Measurements from ENCODE around the gene DHRSX.
A peak's percentile ranks its signal among the peaks of the same experiment; 100 is the strongest.
"Not testable (repeated sequence)": the region's sequence is repeated elsewhere in the genome, so short reads cannot be mapped to it uniquely, and the experiment has no call there.

Gene DHRSX

DNA sequence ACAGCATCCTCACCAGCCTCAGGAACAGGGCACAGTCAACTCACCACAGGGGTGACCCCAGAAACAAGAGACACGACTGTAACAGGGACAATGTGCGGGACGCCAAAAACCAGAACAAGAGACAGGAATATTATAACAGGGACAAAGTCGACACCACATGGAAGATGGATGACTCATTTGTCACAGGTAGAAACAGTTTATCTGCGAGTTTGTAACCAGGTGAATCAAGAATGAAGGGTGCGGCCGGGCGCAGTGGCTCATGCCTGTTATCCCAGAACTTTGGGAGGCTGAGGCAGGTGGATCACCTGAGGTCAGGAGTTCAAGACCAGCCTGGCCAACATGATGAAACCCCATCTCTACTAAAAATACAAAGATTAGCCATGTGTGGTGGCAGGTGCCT lies 44.7 kb downstream of the DHRSX start:
- DNase-seq (ENCODE audit: low read depth, low spot score) = not testable (repeated sequence)

GRCh38 chrX:2454620-2455019 lies 46.2 kb downstream of the DHRSX start:
- not testable (repeated sequence) for DNase-seq (ENCODE audit: low read depth, low spot score)

- no peak for DNase-seq (ENCODE audit: low read depth, low spot score)
These were observed 48.0 kb downstream of the DHRSX start for GRCh38 chrX:2452799-2453198.

DNA sequence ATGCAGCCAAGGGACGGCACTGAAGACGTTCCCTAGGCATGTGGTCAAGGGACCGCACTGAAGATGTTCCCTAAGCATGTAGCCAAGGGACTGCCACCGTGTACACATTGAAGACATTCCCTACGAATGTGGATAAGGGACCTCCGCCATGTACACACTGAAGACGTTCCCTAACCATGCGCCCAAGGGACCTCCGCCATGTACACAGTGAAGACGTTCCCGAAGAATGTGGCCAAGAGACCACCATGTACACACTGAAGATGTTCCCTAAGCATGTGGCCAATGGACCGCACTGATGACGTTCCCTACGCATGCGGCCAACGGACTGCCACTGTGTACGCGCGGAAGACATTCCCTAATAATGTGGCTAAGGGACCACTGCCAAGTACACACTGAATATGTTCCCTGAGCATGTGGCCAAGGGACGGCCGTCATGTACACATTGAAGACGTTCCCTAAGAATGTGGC lies 48.4 kb downstream of the DHRSX start:
- DNase-seq (ENCODE audit: low read depth, low spot score) = no peak

GRCh38 chrX:2451501-2452316 lies 49.1 kb downstream of the DHRSX start:
- DNase-seq (ENCODE audit: low read depth, low spot score) = peak; percentile 88

DNA sequence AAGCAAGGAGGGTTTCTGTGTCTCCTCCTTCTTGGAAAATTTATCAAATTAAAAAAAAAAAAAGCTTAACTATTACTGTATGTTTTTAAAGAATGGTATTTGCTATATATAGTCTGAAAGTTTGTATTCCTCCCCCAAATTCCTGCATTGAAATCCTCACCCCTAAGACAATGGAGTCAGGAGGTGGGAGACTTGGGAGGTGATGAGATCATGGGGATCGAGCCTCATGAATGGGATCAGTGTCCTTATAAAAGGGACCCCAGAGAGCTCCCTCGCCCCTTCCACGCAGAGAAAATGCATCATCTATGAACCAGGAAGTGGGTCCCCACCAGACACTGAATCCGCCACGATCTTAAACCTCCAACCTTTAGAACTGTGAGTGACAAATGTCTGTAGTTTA lies 50.1 kb downstream of the DHRSX start:
- no peak for DNase-seq (ENCODE audit: low read depth, low spot score)

DNA sequence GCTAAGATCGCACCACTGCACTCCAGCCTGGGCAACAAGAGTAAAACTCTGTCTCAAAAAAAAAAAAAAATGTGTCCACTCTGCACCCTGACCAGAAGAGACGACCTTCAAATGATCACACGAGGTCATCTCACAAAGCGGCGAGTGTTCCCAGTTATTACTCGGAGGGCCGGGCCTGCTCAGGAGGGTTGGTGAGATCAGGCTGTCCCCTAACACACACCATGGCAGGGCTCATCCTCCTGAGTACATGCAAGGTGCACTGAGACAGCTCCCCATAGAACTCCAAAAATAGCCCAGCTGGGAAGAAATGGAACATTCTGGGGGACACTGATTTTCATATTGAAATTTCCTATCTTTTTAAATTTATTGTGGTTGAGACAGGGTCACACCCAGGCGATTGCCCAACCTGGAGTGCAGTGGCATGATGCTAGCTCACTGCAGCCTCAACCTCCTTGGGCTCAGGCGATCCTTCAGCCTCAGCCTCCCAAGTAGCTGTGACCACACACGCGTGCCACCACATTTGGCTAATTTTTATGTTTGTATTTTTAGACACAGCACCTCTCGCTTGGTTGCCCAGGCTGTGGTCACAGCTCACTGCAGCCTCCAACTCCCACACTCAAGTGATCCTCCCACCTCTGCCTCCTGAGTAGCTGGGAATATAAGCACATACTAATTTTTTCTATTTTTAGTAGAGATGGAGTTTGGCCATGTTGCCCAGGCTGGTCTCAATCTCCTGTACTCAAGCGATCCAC lies 51.5 kb downstream of the DHRSX start:
- no peak for DNase-seq (ENCODE audit: low read depth, low spot score)

- no peak for DNase-seq (ENCODE audit: low read depth, low spot score)
These were observed 53.3 kb downstream of the DHRSX start for GRCh38 chrX:2447484-2447883.

DNA sequence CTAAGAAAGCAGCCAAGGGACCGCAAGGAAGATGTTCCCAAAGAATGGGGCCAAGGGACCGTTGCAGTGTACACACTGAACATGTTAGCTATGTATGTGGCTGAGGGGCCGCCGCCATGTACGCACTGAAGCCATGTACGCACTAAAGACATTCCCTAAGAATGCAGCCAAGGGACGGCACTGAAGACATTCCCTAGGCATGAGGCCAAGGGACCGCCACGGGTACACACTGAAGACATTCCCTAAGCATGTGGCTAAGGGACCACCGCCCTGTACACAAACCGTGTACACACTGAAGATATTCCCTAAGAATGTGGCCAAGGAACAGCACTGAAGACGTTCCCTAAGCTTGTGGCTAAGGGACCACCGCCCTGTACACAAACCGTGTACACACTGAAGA lies 54.0 kb downstream of the DHRSX start:
- no peak for DNase-seq (ENCODE audit: low read depth, low spot score)

DNA sequence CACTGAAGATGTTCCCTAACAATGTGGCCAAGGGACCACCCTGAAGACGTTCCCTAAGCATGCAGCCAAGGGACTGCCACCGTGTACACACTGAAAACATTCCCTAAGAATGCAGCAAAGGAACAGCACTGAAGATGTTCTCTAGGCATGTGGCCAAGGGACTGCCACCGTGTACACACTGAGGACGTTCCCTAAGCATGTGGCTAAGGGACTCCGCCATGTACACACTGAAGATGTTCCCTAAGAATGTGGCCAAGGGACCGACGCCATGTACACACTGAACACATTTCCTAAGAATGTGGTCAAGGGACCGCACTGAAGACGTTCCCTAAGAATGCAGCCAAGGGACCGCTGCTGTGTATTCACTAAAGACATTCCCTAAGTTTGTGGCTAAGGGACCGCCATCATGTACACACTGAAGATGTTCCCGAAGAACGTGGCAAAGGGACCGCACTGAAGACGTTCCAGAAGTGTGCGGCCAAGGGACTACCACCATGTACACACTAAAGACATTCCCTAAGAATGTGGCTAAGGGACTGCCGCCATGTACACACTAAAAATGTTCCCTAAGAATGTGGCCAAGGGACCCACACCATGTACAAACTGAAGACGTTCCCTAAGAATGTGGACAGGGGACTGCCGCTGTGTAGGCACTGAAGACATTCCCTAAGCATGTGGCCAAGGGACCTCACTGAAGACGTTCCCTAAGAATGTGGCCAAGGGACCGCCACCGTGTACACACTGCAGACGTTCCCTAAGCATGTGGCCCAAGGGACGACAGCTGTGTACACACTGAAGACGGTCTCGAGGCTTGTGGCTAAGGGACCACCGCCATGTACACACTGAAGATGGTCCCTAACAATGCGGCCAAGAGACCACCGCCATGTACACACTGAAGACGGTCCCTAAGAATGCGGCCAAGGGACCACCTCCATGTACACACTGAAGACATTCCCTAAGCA lies 54.8 kb downstream of the DHRSX start:
- no peak for DNase-seq (ENCODE audit: low read depth, low spot score)

DNA sequence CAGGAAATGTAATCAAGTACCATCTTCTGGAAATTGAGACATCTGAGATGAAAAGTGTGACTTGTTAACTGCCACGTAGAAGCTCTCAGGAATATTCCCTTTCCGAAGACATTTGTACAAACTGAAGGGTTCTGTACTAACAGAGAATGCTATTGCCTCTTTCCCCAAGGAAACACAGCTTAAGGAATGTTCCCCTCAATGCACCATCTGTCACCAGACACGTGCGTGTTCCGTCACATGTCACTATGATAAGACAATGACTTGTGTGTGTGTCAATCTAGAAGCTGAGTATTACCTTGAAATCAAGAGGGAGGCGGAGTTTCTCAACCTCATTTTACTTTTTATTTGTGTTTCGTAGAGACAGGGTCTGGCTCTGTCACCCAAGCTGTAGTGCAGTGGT lies 58.1 kb downstream of the DHRSX start:
- no peak for DNase-seq (ENCODE audit: low read depth, low spot score)

GRCh38 chrX:2441466-2441865 lies 59.3 kb downstream of the DHRSX start:
- no peak for DNase-seq (ENCODE audit: low read depth, low spot score)

DNA sequence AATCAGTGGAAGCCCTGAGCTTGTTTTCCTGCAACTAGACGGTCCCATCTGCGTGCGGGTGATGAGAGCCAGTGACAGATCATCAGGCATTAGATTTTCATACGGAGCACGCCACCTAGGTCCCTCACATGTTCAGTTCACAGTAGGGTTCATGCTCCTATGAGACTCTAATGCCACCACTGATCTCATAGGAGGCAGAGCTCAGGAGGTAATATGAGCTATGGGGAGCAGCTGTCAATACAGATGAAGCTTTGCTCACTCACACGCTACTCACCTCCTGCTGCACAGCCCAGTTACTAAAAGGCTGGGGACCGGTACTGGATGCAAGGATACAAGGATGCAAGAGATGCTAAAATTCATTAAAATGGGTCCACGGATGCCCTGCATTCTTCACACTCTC lies 61.2 kb downstream of the DHRSX start:
- DNase-seq (ENCODE audit: low read depth, low spot score) = no peak

DNA sequence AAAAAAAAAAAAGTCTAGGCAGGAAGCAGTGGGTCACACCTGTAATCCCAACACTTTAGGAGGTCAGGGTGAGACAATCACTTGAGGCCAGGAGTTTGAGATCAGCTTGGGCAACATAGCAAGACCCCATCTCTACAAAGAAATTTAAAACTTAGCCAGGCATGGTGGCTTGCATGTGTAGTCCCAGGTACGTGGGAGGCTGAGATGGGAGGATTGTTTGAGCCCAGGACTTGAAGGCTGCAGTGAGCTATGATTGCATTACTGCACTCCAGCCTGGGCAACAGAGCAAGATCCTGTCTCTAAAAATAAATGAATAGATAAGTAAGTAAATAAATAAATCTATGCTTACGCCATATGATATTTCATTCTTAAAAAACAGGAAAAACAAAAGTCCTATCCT lies 65.3 kb downstream of the DHRSX start:
- no peak for DNase-seq (ENCODE audit: low read depth, low spot score)

DNA sequence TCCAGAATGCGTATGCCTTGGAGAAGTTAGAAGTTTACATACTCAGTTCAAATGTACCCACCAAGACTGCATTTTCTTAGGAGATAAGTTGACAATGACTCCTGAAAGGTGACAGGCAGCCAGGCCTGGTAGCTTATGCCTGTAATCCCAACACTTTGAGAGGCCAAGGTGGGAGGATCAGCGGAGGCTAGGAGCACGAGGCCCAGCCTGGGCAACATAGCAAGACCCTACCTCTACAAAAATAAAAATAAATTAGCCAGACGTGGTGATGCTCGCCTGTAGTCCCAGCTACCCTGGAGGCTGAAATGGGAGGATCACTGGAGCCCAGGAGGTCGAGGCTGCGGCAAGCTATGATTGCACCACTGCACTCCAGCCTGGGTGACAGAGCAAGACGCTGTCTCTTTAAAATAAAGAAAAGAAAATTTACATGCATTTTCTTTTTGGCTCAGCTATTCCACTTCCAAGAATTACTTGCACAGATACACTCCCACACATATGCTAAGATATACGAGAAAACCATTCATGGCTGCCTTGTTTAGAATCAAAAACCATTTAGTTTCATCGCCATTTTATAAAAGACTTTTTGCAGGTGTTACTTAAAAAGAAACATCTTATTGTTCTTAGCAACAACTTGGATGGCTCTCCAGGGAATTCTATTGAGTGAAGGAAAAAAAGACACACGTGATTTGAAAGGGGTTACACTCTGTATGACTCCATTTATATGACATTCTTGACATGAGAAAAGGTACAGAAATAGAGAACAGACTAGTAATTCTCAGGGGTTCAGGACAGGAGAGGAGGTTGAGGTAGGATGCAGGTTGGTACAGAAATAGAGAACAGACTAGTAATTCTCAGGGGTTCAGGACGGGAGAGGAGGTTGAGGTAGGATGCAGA lies 66.3 kb downstream of the DHRSX start:
- DNase-seq (ENCODE audit: low read depth, low spot score) = no peak

- DNase-seq (ENCODE audit: low read depth, low spot score) = no peak
These were observed 68.4 kb downstream of the DHRSX start for GRCh38 chrX:2432298-2432863.

DNA sequence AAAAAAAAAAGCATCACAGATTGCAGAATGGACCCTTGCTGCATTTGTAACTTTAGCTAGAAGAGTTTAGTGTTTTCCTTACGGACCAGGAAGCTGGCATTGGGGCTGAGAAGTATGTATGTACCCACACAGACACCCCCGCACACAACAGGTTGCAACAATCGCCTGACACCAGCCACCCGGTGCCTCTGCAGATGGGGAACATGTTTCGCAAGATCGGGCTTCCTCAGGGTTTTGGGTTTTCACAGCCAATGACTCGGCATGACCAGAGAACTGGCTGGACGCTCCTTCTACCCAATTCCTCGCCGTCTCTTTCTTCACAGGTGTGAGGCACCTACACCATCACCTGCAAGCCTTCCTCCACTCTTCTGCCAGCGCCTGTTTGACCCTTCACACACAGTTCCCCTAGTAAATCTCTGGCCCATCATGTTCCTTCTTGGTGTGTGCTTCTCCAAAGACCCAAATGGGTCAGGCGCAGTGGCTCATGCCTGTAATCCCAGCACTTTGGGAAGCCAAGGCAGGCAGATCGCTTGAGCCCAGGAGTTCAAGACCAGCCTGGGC lies 70.4 kb downstream of the DHRSX start:
- DNase-seq (ENCODE audit: low read depth, low spot score) = no peak

DNA sequence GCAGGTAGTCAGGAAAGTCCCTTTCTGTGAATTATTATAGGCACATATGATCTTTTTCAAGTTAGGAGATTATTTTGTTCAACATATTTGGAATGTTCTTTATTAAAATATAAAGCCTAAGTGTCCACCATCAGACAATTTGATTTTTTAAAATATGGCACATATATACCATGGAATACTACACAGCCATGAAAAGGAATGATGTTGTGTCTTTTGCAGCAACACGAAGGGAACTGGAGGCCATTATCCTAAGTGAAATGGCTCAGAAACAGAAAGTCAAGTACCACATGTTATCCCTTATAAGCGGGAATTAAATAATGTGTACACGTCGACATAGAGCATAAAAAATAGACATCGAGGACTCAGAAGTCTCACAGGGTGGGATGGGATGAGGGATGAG lies 73.0 kb downstream of the DHRSX start:
- no peak for DNase-seq (ENCODE audit: low read depth, low spot score)

GRCh38 chrX:2427147-2427546 lies 73.6 kb downstream of the DHRSX start:
- no peak for DNase-seq (ENCODE audit: low read depth, low spot score)

DNA sequence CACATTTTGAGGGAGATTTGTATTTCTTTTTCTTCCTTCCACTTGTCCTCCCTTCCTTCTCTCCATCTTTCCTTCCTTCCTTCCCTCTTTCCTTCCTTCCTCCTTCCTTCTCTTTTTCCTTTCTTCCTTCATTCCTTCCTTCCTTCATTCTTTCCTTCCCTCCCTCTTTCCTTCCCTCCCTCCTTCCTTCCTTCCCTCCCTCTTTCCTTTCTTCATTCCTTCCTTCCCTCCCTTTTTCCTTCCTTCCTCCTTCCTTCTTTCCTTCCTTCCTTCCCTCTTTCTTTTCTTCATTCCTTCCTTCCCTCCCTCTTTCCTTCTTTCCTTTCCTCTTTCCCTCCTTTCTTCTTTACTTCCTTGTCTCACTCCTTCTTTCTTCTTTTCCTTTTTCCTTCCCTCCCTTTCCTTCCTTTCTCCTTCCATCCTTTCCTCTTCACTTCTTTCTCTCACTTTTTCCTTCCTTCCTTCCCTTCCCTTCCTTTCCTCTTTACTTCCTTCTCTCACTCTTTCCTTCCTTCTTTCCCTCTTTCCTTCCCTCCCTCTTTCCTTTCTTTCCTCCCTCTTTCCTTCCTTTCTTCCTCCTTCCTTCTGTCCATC lies 74.4 kb downstream of the DHRSX start:
- DNase-seq (ENCODE audit: low read depth, low spot score) = no peak
